ENCODE measurements around the gene MRPL34. TPM values are rescaled to one million over a fixed set of nuclear protein-coding genes. Genes with fewer than 3 reads are reported as not detected.
"Not testable (repeated sequence)": the region's sequence is repeated elsewhere in the genome, so short reads cannot be mapped to it uniquely, and the experiment has no call there.

MRPL34 gene
- total and polyA plus RNA-seq, 7 donors, result 105 to 558 (median 217) TPM

- Histone ChIP-seq H3K27ac (peak overlapping the region; percentile 41), H3K27me3 (ENCODE audit: insufficient read depth in 3 of 3, low read length in 2 of 3) (no peaks in the 10 kb centered on the region), H3K4me3 (peak overlapping the region; percentile 25), H3K4me1 (no peaks in the 10 kb centered on the region), H3K9me3 (no peaks in the 10 kb centered on the region), H3K36me3 (ENCODE audit: insufficient read depth in 1 of 2, low read depth in 1 of 2) (no peaks in the 10 kb centered on the region)
- intact Hi-C loops (cut with DNase I), result no loop called here
- 14 to 21% (median 17%) methylated on average over 22 of the region's 22 CpGs for WGBS, 3 donors
- TF ChIP-seq CTCF (IDR thresholded peaks at IDR 0.05), result no peak
- ATAC-seq (peak; percentile 73 to 85 (median 77)), DNase-seq (peak; percentile 75 to 79)
Observed at GRCh38 chr19:17289489-17289888, 16.2 kb upstream of the MRPL34 start.

GRCh38 chr19:17292301-17293074 is 13.2 kb upstream of the MRPL34 start:
- Histone ChIP-seq H3K27ac (peak overlapping the region; percentile 36), H3K27me3 (ENCODE audit: insufficient read depth in 3 of 3, low read length in 2 of 3) (no peaks in the 10 kb centered on the region), H3K4me1 (no peaks in the 10 kb centered on the region), H3K36me3 (ENCODE audit: insufficient read depth in 1 of 2, low read depth in 1 of 2) (peaks cover 0 to 5% of the 10 kb centered on the region in 2 donors), H3K9me3 (no peaks in the 10 kb centered on the region), H3K4me3 (peak overlapping the region; percentile 65)
- WGBS, 3 donors, result 38 to 46% (median 42%) methylated on average over 41 to 46 of the region's 46 CpGs
- TF ChIP-seq CTCF (IDR thresholded peaks at IDR 0.05), result peak; percentile 53
- DNase-seq (peak; percentile 60 to 75), ATAC-seq (peak; percentile 57 to 70 (median 68))
- intact Hi-C loops (cut with DNase I), result no loop called here

GRCh38 chr19:17293605-17294004 is 12.1 kb upstream of the MRPL34 start:
- peaks cover 5% of the 10 kb centered on the region for H3K9me3 ChIP-seq
- H3K4me3 ChIP-seq, result no peak overlapping the region
- no peak for ATAC-seq
- 91 to 93% (median 92%) methylated on average over 14 of the region's 14 CpGs for WGBS, 3 donors
- no peaks in the 10 kb centered on the region for H3K4me1 ChIP-seq
- no peak for TF ChIP-seq CTCF (IDR thresholded peaks at IDR 0.05)
- DNase-seq, result no peak
- H3K27ac ChIP-seq, result no peak overlapping the region
- H3K27me3 ChIP-seq (ENCODE audit: insufficient read depth in 3 of 3, low read length in 2 of 3), result no peaks in the 10 kb centered on the region
- peaks cover 0 to 13% of the 10 kb centered on the region in 2 donors for H3K36me3 ChIP-seq (ENCODE audit: insufficient read depth in 1 of 2, low read depth in 1 of 2)
- intact Hi-C loops (cut with DNase I), result no loop called here

GRCh38 chr19:17294051-17294891 is 11.4 kb upstream of the MRPL34 start:
- DNase-seq (peak in 1 of 2 donors; percentile 69), ATAC-seq (peak in 2 of 4 donors; percentile 18 to 31)
- H3K27me3 ChIP-seq (ENCODE audit: insufficient read depth in 3 of 3, low read length in 2 of 3), result no peaks in the 10 kb centered on the region
- H3K27ac ChIP-seq, result no peak overlapping the region
- WGBS, 3 donors, result 84 to 86% (median 85%) methylated on average over 44 to 48 of the region's 48 CpGs
- no peaks in the 10 kb centered on the region for H3K4me1 ChIP-seq
- H3K9me3 ChIP-seq, result peaks cover 5% of the 10 kb centered on the region
- TF ChIP-seq CTCF (IDR thresholded peaks at IDR 0.05), result no peak
- peaks cover 0 to 13% of the 10 kb centered on the region in 2 donors for H3K36me3 ChIP-seq (ENCODE audit: insufficient read depth in 1 of 2, low read depth in 1 of 2)
- H3K4me3 ChIP-seq, result no peak overlapping the region
- intact Hi-C loops (cut with DNase I), result no loop called here

GRCh38 chr19:17295551-17295950 is 10.1 kb upstream of the MRPL34 start:
- H3K36me3 ChIP-seq (ENCODE audit: insufficient read depth in 1 of 2, low read depth in 1 of 2), result peaks cover 0 to 13% of the 10 kb centered on the region in 2 donors
- H3K27ac ChIP-seq; H3K27me3 ChIP-seq (ENCODE audit: insufficient read depth in 3 of 3, low read length in 2 of 3); intact Hi-C loops (cut with DNase I); H3K4me3 ChIP-seq; ATAC-seq; DNase-seq; H3K9me3 ChIP-seq; H3K4me1 ChIP-seq: not testable (repeated sequence)
- 96 to 97% (median 96%) methylated on average over 6 of the region's 6 CpGs for WGBS, 3 donors
